ENCODE measurements around the gene PTPRN2. TPM values are rescaled to one million over a fixed set of nuclear protein-coding genes. Genes with fewer than 3 reads are reported as not detected.

Gene PTPRN2
- total and polyA plus RNA-seq, 2 of the 13 experiments (the other 11 are each of a cell fraction or from before 2014, with no cell fraction given) = 2.5 to 24.2 TPM

GRCh38 chr7:157584420-157584819, 1003.2 kb downstream of the PTPRN2 start:
- FAIRE-seq (no peak), DNase-seq (ENCODE audit: low spot score) (no peak), ATAC-seq (no peak)
- Histone ChIP-seq H4K20me1 (ENCODE audit: insufficient read depth, low read length) (no peaks in the 10 kb centered on the region), H3K9ac (ENCODE audit: insufficient read depth, low read depth, low read length) (no peak overlapping the region), H2AFZ (ENCODE audit: low read length) (no peak overlapping the region), H3K79me2 (ENCODE audit: insufficient read depth, low read length) (no peaks in the 10 kb centered on the region), H3K9me3 (ENCODE audit: low read length) (no peaks in the 10 kb centered on the region), H3K36me3 (replicated peaks in 1 of 2; ENCODE audit: control insufficient read depth in 1 of 2, insufficient read depth in 2 of 2, low read length in 2 of 2) (no peaks in the 10 kb centered on the region), H3K4me1 (ENCODE audit: insufficient read depth, low read length) (no peaks in the 10 kb centered on the region; the same call in 1 of the 2 replicates), H3K27ac (ENCODE audit: extremely low read length, insufficient read depth, low read length) (no peak overlapping the region), H3K4me2 (ENCODE audit: low read depth, low read length) (no peak overlapping the region), H3K4me3 (replicated peaks in 1 of 3; ENCODE audit: insufficient read depth in 1 of 3, low read depth in 2 of 3, low read length in 3 of 3) (no peak overlapping the region), H3K27me3 (ENCODE audit: control insufficient read depth in 1 of 2, insufficient read depth in 2 of 2, low read length in 2 of 2) (peaks cover 4 to 70% of the 10 kb centered on the region in 2 experiments)
- intact Hi-C loops (cut with micrococcal nuclease; ENCODE audit: unreplicated experiment) = no loop called here
- 75% methylated on average over 9 of the region's 9 CpGs for WGBS (ENCODE audit: low lambda C conversion rate)
- ChIA-PET POLR2A (no interaction called here), CTCF (ENCODE audit: low intra/inter-chr PET ratio, low total read pairs) (no interaction called here)
- TF ChIP-seq GZF1 (CRISPR knock-in tag; IDR thresholded peaks at IDR 0.05) = no peak
- TF ChIP-seq ZFY (CRISPR knock-in tag; IDR thresholded peaks at IDR 0.05) = no peak
- no TSS peak for BruUV-seq (replicated peaks)
- in situ Hi-C loops (cut with HindIII; ENCODE audit: extremely low pct_ligation_motif_present, low pct_unique_long_range_greater_than_20kb) = no loop called here

DNA sequence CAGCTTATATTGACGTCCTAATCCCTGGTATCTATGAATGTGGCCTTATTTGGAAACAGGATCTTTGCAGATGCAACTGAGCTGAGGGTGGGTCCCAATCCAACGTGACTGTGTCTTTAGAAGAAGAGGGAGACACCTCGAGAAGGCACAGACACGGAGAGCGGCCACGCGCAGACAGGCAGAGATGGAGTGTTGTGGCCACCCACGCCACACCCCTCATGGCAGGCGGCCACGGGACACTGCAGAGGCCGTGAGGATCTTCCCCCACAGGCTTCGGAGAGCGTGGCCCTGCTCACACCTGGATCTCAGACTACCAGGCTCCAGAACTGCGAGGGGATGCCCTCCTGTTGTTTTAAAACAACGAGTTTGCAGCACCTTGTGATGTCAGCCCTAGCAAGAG, 1005.9 kb downstream of the PTPRN2 start:
- Histone ChIP-seq H3K27ac (ENCODE audit: extremely low read length, insufficient read depth, low read length) (no peak overlapping the region), H3K27me3 (ENCODE audit: control insufficient read depth in 1 of 2, insufficient read depth in 2 of 2, low read length in 2 of 2) (peaks cover 5 to 66% of the 10 kb centered on the region in 2 experiments), H3K9me3 (ENCODE audit: low read length) (no peaks in the 10 kb centered on the region), H3K4me2 (ENCODE audit: low read depth, low read length) (no peak overlapping the region), H3K4me3 (replicated peaks in 1 of 3; ENCODE audit: insufficient read depth in 1 of 3, low read depth in 2 of 3, low read length in 3 of 3) (no peak overlapping the region), H4K20me1 (ENCODE audit: insufficient read depth, low read length) (no peaks in the 10 kb centered on the region), H3K79me2 (ENCODE audit: insufficient read depth, low read length) (no peaks in the 10 kb centered on the region), H3K9ac (ENCODE audit: insufficient read depth, low read depth, low read length) (no peak overlapping the region), H3K36me3 (replicated peaks in 1 of 2; ENCODE audit: control insufficient read depth in 1 of 2, insufficient read depth in 2 of 2, low read length in 2 of 2) (no peaks in the 10 kb centered on the region), H2AFZ (ENCODE audit: low read length) (no peak overlapping the region), H3K4me1 (ENCODE audit: insufficient read depth, low read length) (no peaks in the 10 kb centered on the region; the same call in 1 of the 2 replicates)
- in situ Hi-C loops (cut with HindIII; ENCODE audit: extremely low pct_ligation_motif_present, low pct_unique_long_range_greater_than_20kb) (no loop called here), intact Hi-C loops (cut with micrococcal nuclease; ENCODE audit: unreplicated experiment) (no loop called here)
- WGBS (ENCODE audit: low lambda C conversion rate) = 35% methylated on average over 12 of the region's 15 CpGs
- ChIA-PET POLR2A (no interaction called here), CTCF (ENCODE audit: low intra/inter-chr PET ratio, low total read pairs) (no interaction called here)
- no TSS peak for BruUV-seq (replicated peaks)
- DNase-seq (ENCODE audit: low spot score) (no peak), ATAC-seq (no peak), FAIRE-seq (no peak)
- TF ChIP-seq NR2F6 (IDR thresholded peaks at IDR 0.05) (no peak), NR2F6 (CRISPR knock-in tag; IDR thresholded peaks at IDR 0.05) (no peak), ARNT (IDR thresholded peaks at IDR 0.05) (no peak), SATB2 (CRISPR knock-in tag; IDR thresholded peaks at IDR 0.05) (no peak), TBX3 (IDR thresholded peaks at IDR 0.05; ENCODE audit: borderline replicate concordance) (no peak), ZNF121 (CRISPR knock-in tag; IDR thresholded peaks at IDR 0.05) (no peak), TFAP4 (IDR thresholded peaks at IDR 0.05; ENCODE audit: borderline replicate concordance, low read depth) (no peak), BRF2 (CRISPR knock-in tag; IDR thresholded peaks at IDR 0.05) (no peak), FOXK1 (CRISPR knock-in tag; IDR thresholded peaks at IDR 0.05; ENCODE audit: borderline replicate concordance, low read depth) (no peak)
- TF ChIP-seq, protein P1, sequence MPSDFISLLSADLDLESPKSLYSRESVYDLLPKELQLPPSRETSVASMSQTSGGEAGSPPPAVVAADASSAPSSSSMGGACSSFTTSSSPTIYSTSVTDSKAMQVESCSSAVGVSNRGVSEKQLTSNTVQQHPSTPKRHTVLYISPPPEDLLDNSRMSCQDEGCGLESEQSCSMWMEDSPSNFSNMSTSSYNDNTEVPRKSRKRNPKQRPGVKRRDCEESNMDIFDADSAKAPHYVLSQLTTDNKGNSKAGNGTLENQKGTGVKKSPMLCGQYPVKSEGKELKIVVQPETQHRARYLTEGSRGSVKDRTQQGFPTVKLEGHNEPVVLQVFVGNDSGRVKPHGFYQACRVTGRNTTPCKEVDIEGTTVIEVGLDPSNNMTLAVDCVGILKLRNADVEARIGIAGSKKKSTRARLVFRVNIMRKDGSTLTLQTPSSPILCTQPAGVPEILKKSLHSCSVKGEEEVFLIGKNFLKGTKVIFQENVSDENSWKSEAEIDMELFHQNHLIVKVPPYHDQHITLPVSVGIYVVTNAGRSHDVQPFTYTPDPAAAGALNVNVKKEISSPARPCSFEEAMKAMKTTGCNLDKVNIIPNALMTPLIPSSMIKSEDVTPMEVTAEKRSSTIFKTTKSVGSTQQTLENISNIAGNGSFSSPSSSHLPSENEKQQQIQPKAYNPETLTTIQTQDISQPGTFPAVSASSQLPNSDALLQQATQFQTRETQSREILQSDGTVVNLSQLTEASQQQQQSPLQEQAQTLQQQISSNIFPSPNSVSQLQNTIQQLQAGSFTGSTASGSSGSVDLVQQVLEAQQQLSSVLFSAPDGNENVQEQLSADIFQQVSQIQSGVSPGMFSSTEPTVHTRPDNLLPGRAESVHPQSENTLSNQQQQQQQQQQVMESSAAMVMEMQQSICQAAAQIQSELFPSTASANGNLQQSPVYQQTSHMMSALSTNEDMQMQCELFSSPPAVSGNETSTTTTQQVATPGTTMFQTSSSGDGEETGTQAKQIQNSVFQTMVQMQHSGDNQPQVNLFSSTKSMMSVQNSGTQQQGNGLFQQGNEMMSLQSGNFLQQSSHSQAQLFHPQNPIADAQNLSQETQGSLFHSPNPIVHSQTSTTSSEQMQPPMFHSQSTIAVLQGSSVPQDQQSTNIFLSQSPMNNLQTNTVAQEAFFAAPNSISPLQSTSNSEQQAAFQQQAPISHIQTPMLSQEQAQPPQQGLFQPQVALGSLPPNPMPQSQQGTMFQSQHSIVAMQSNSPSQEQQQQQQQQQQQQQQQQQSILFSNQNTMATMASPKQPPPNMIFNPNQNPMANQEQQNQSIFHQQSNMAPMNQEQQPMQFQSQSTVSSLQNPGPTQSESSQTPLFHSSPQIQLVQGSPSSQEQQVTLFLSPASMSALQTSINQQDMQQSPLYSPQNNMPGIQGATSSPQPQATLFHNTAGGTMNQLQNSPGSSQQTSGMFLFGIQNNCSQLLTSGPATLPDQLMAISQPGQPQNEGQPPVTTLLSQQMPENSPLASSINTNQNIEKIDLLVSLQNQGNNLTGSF (CRISPR knock-in tag; IDR thresholded peaks at IDR 0.05) = no peak
